ENCODE results near the gene HLCS.

DNA sequence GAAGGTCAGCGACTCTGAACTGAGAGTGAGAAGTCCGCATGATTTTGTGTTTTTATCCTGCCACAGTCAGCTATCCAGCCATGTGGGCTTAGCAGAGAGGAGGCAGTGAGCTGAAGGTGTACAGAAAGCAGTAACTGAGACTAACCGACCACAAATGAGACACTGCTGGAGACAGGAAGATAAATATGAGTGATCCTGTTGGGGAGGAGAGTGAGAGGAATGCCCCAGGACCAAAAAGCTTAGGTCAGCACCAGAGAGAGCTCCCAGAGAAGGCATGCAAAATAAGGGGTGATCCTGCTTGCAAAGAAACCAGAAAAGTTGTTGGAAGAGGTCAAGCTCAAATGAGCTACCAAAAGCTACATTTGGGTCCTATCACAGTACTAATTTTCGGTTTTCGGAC is 63.7 kb downstream of the HLCS start:
- TF ChIP-seq CTCF (IDR thresholded peaks at IDR 0.05) (no peak), POLR2A (IDR thresholded peaks at IDR 0.05) (no peak), POLR2AphosphoS5 (IDR thresholded peaks at IDR 0.05) (no peak)

Data from breast epithelium (tissue), 3 donors.